H1 (cell line): ENCODE results near the gene ANXA5.

ENCODE experiments used
- BACH1 ChIP-seq: IDR thresholded peaks from 2 replicates; pipeline ENCODE4 v1.6.1; 2012; ENCODE audit warnings: low read length, improper control_type of control experiment
- BRCA1 ChIP-seq: IDR thresholded peaks from 2 replicates; pipeline ENCODE4 v1.6.1; 2012; ENCODE audit warnings: low read depth, low read length, improper control_type of control experiment
- CTCF ChIP-seq, 3 experiments: IDR thresholded peaks; 1 replicate in 2 of 3; 2 replicates in 1 of 3; pipeline versions ENCODE4 v1.5.1 to v1.6.1; 2011; ENCODE audit warnings: low read length in 3 of 3, mild to moderate bottlenecking in 3 of 3, inconsistent platforms in 2 of 3, low read depth in 1 of 3, moderate library complexity in 1 of 3; ENCODE audit not compliant: insufficient read depth in 1 of 3; ENCODE audit errors: control extremely low read depth in 1 of 3
- EZH2 ChIP-seq: fragments of 200-600 bp; sonication (generic); IDR thresholded peaks from 2 replicates; pipeline ENCODE4 v1.7.1; 2012; ENCODE audit warnings: low read depth, mild to moderate bottlenecking, moderate library complexity, low read length, inconsistent platforms; ENCODE audit not compliant: severe bottlenecking
- MAX ChIP-seq: IDR thresholded peaks from 2 replicates; pipeline ENCODE4 v1.6.1; 2012; ENCODE audit warnings: inconsistent platforms
- POLR2A ChIP-seq, 2 experiments: IDR thresholded peaks; 1 replicate in 1 of 2; 2 replicates in 1 of 2; pipeline ENCODE4 v1.6.1; 2011; ENCODE audit warnings: low read depth in 2 of 2, low read length in 2 of 2, mild to moderate bottlenecking in 2 of 2; ENCODE audit errors: control extremely low read depth in 1 of 2

- no peak for TF ChIP-seq BRCA1
- no peak for TF ChIP-seq CTCF (IDR thresholded peaks at IDR 0.05; ENCODE audit: control extremely low read depth in 1 of 3, insufficient read depth in 1 of 3, low read depth in 1 of 3, low read length in 3 of 3)
- TF ChIP-seq EZH2: no peak
- TF ChIP-seq MAX: no peak
- no peak for TF ChIP-seq POLR2A (IDR thresholded peaks at IDR 0.05; ENCODE audit: control extremely low read depth in 1 of 2, low read depth in 2 of 2, low read length in 2 of 2)
- TF ChIP-seq BACH1: no peak
Measured at GRCh38 chr4:121741751-121742150, 45.0 kb upstream of the ANXA5 start.
